HG03558 (cell line): ENCODE measurements around the gene GPC5.
"Not testable (repeated sequence)": the region's sequence is repeated elsewhere in the genome, so short reads cannot be mapped to it uniquely, and the experiment has no call there.

ENCODE experiments used
- ATAC-seq: cut with Tn5 transposase; IDR thresholded peaks from one replicate; pipeline ENCODE4 v1.9.1; 2021; ENCODE audit warnings: moderate number of reproducible peaks; ENCODE audit not compliant: unreplicated experiment; ENCODE audit errors: extremely low read depth

Gene GPC5

GRCh38 chr13:91398413-91399188, at the start of gene GPC5:
Gene GPC5 (plus strand): TSS chr13:91398621.
- peak; percentile 90 for ATAC-seq

GRCh38 chr13:91348906-91349435, 49.5 kb upstream of the GPC5 start:
- ATAC-seq: peak; percentile 26

- ATAC-seq: no peak
Observed at GRCh38 chr13:91349992-91350911, 48.2 kb upstream of the GPC5 start.

- no peak for ATAC-seq
Observed at GRCh38 chr13:91351123-91351522, 47.3 kb upstream of the GPC5 start.

GRCh38 chr13:91351980-91352379, 46.4 kb upstream of the GPC5 start:
- no peak for ATAC-seq

- ATAC-seq: not testable (repeated sequence)
Observed at GRCh38 chr13:91352891-91353290, 45.5 kb upstream of the GPC5 start.

- no peak for ATAC-seq
Observed at GRCh38 chr13:91353494-91353893, 44.9 kb upstream of the GPC5 start.

- no peak for ATAC-seq
Observed at GRCh38 chr13:91355099-91355825, 43.2 kb upstream of the GPC5 start.

GRCh38 chr13:91355826-91356710, 42.4 kb upstream of the GPC5 start:
- no peak for ATAC-seq

GRCh38 chr13:91356919-91357612, 41.4 kb upstream of the GPC5 start:
- ATAC-seq: no peak

- ATAC-seq: no peak
Observed at GRCh38 chr13:91357613-91358386, 40.6 kb upstream of the GPC5 start.

- ATAC-seq: no peak
Observed at GRCh38 chr13:91358387-91358782, 40.0 kb upstream of the GPC5 start.

- ATAC-seq: no peak
Observed at GRCh38 chr13:91359111-91359510, 39.3 kb upstream of the GPC5 start.

- no peak for ATAC-seq
Observed at GRCh38 chr13:91359631-91360030, 38.8 kb upstream of the GPC5 start.

GRCh38 chr13:91360246-91360751, 38.1 kb upstream of the GPC5 start:
- no peak for ATAC-seq

- ATAC-seq: no peak
Observed at GRCh38 chr13:91361755-91362271, 36.6 kb upstream of the GPC5 start.

- ATAC-seq: no peak
Observed at GRCh38 chr13:91362908-91363307, 35.5 kb upstream of the GPC5 start.

GRCh38 chr13:91368101-91368500, 30.3 kb upstream of the GPC5 start:
- no peak for ATAC-seq
